ENCODE results near the gene TCP11.
"Not testable (repeated sequence)": the region's sequence is repeated elsewhere in the genome, so short reads cannot be mapped to it uniquely, and the experiment has no call there.

Gene TCP11

GRCh38 chr6:35148167-35148741 lies 7.1 kb upstream of the TCP11 start:
- in situ Hi-C loops (cut with MboI; ENCODE audit: low sequenced_read_pairs): loop anchor here (10.0 kb wide), 1 partner anchor 163 kb away; no protein-coding TSS in a partner anchor

GRCh38 chr6:35147486-35147885 lies 6.3 kb upstream of the TCP11 start:
- in situ Hi-C loops (cut with MboI; ENCODE audit: low sequenced_read_pairs): loop anchor here (10.0 kb wide), 1 partner anchor 163 kb away; no protein-coding TSS in a partner anchor

GRCh38 chr6:35147026-35147425 lies 5.9 kb upstream of the TCP11 start:
- in situ Hi-C loops (cut with MboI; ENCODE audit: low sequenced_read_pairs): loop anchor here (10.0 kb wide), 1 partner anchor 162 kb away; no protein-coding TSS in a partner anchor

- in situ Hi-C loops (cut with MboI; ENCODE audit: low sequenced_read_pairs): loop anchor here (10.0 kb wide), 1 partner anchor 162 kb away; no protein-coding TSS in a partner anchor
Measured at GRCh38 chr6:35146453-35146852, 5.3 kb upstream of the TCP11 start.

GRCh38 chr6:35145757-35146156 lies 4.6 kb upstream of the TCP11 start:
- in situ Hi-C loops (cut with MboI; ENCODE audit: low sequenced_read_pairs): loop anchor here (10.0 kb wide), 1 partner anchor 161 kb away; no protein-coding TSS in a partner anchor

GRCh38 chr6:35142588-35143569 lies 1.7 kb upstream of the TCP11 start:
- in situ Hi-C loops (cut with MboI; ENCODE audit: low sequenced_read_pairs): loop anchor here (10.0 kb wide), 1 partner anchor 158 kb away; no protein-coding TSS in a partner anchor

- in situ Hi-C loops (cut with MboI; ENCODE audit: low sequenced_read_pairs): loop anchor here (10.0 kb wide), 1 partner anchor 156 kb away; no protein-coding TSS in a partner anchor
Measured at GRCh38 chr6:35140639-35141006, 516 bp downstream of the TCP11 start.

- in situ Hi-C loops (cut with MboI; ENCODE audit: low sequenced_read_pairs): loop anchor here (10.0 kb wide), 1 partner anchor 155 kb away; no protein-coding TSS in a partner anchor
Measured at GRCh38 chr6:35139924-35140638, 1.1 kb downstream of the TCP11 start.

- in situ Hi-C loops (cut with MboI; ENCODE audit: low sequenced_read_pairs): no loop called here
Measured at GRCh38 chr6:35139470-35139869, 1.7 kb downstream of the TCP11 start.

- in situ Hi-C loops (cut with MboI; ENCODE audit: low sequenced_read_pairs): not testable (repeated sequence)
Measured at GRCh38 chr6:35138191-35138590, 2.9 kb downstream of the TCP11 start.

- in situ Hi-C loops (cut with MboI; ENCODE audit: low sequenced_read_pairs): no loop called here
Measured at GRCh38 chr6:35136185-35136584, 5.0 kb downstream of the TCP11 start.

- in situ Hi-C loops (cut with MboI; ENCODE audit: low sequenced_read_pairs): no loop called here
Measured at GRCh38 chr6:35128496-35128895, 12.6 kb downstream of the TCP11 start.

- in situ Hi-C loops (cut with MboI; ENCODE audit: low sequenced_read_pairs): no loop called here
Measured at GRCh38 chr6:35128042-35128441, 13.1 kb downstream of the TCP11 start.

- in situ Hi-C loops (cut with MboI; ENCODE audit: low sequenced_read_pairs): no loop called here
Measured at GRCh38 chr6:35124356-35124755, 16.8 kb downstream of the TCP11 start.

- in situ Hi-C loops (cut with MboI; ENCODE audit: low sequenced_read_pairs): no loop called here
Measured at GRCh38 chr6:35120746-35121145, 20.4 kb downstream of the TCP11 start.

- in situ Hi-C loops (cut with MboI; ENCODE audit: low sequenced_read_pairs): no loop called here
Measured at GRCh38 chr6:35108309-35108885, 32.7 kb downstream of the TCP11 start.

GRCh38 chr6:35107761-35108160 lies 33.4 kb downstream of the TCP11 start:
- in situ Hi-C loops (cut with MboI; ENCODE audit: low sequenced_read_pairs): not testable (repeated sequence)

GRCh38 chr6:35107208-35107607 lies 33.9 kb downstream of the TCP11 start:
- in situ Hi-C loops (cut with MboI; ENCODE audit: low sequenced_read_pairs): not testable (repeated sequence)

- in situ Hi-C loops (cut with MboI; ENCODE audit: low sequenced_read_pairs): not testable (repeated sequence)
Measured at GRCh38 chr6:35106061-35106460, 35.1 kb downstream of the TCP11 start.

GRCh38 chr6:35105078-35105477 lies 36.1 kb downstream of the TCP11 start:
- in situ Hi-C loops (cut with MboI; ENCODE audit: low sequenced_read_pairs): no loop called here

GRCh38 chr6:35099116-35099515 lies 42.0 kb downstream of the TCP11 start:
- in situ Hi-C loops (cut with MboI; ENCODE audit: low sequenced_read_pairs): no loop called here

Data from HL-60/S4 treated with phorbol 12-myristate 13-acetate at 8.2 ng/mL for 4 days and 3 days (cell line).